ENCODE results near the gene STEAP4. TPM values are rescaled to one million over a fixed set of nuclear protein-coding genes. Genes with fewer than 3 reads are reported as not detected.

The STEAP4 gene
- total and polyA plus RNA-seq, 4 donors = 3.7 to 43.8 (median 12.8) TPM

DNA sequence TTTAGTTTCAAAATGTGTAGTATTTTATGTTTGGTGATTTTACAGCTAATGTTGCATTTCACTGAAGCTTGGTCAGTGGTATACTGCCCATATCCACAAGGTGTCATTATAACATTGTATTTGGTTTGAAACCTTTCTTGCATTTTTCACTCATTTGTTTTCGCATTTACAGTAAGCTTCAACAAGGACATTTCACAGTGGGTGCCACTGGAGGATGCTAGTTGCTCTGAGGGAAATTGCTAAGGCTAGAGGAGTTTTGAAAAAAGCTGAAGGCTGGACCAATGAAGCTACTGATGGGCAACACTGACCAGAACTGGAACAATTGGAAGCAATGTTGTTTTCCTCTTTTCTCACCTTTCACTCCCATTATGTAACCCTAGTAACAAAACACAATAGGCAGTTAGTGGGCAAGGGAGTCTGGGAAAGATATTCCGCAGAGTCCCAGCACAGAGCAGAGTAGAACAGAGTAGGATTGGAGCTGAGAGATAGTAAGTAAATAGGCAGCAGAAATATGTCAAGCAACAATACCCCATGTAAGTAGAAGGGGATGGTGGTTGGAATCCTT, 63.3 kb downstream of the STEAP4 start:
- Histone ChIP-seq H3K9me3 (ENCODE audit: control insufficient read depth in 4 of 4, low read length in 3 of 4) (no peaks in the 10 kb centered on the region), H3K4me1 (ENCODE audit: control insufficient read depth in 4 of 4, insufficient read depth in 4 of 4, low read length in 3 of 4) (peaks cover 0 to 4% (median 2%) of the 10 kb centered on the region in 4 donors), H3K9ac (ENCODE audit: low read depth in 1 of 2, low read length in 2 of 2) (no peak overlapping the region), H3K27ac (ENCODE audit: low read depth in 1 of 2, low read length in 2 of 2) (no peak overlapping the region), H3K4me3 (ENCODE audit: low read depth in 1 of 3, low read length in 3 of 3) (no peak overlapping the region), H3K36me3 (ENCODE audit: control insufficient read depth in 4 of 4, insufficient read depth in 3 of 4, low read depth in 1 of 4, low read length in 3 of 4) (no peaks in the 10 kb centered on the region), H3K27me3 (ENCODE audit: control insufficient read depth in 4 of 4, insufficient read depth in 4 of 4, low read length in 3 of 4) (no peaks in the 10 kb centered on the region)
- TF ChIP-seq GABPA (IDR thresholded peaks at IDR 0.05 in 1 of 2, conservative IDR thresholded peaks at IDR 0.05 in 1 of 2) = no peak
- no peak for TF ChIP-seq EGR1 (IDR thresholded peaks at IDR 0.05; ENCODE audit: low read depth in 2 of 2)
- TF ChIP-seq, protein P1, sequence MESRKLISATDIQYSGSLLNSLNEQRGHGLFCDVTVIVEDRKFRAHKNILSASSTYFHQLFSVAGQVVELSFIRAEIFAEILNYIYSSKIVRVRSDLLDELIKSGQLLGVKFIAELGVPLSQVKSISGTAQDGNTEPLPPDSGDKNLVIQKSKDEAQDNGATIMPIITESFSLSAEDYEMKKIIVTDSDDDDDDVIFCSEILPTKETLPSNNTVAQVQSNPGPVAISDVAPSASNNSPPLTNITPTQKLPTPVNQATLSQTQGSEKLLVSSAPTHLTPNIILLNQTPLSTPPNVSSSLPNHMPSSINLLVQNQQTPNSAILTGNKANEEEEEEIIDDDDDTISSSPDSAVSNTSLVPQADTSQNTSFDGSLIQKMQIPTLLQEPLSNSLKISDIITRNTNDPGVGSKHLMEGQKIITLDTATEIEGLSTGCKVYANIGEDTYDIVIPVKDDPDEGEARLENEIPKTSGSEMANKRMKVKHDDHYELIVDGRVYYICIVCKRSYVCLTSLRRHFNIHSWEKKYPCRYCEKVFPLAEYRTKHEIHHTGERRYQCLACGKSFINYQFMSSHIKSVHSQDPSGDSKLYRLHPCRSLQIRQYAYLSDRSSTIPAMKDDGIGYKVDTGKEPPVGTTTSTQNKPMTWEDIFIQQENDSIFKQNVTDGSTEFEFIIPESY (IDR thresholded peaks at IDR 0.05) = no peak
- TF ChIP-seq, protein P2, sequence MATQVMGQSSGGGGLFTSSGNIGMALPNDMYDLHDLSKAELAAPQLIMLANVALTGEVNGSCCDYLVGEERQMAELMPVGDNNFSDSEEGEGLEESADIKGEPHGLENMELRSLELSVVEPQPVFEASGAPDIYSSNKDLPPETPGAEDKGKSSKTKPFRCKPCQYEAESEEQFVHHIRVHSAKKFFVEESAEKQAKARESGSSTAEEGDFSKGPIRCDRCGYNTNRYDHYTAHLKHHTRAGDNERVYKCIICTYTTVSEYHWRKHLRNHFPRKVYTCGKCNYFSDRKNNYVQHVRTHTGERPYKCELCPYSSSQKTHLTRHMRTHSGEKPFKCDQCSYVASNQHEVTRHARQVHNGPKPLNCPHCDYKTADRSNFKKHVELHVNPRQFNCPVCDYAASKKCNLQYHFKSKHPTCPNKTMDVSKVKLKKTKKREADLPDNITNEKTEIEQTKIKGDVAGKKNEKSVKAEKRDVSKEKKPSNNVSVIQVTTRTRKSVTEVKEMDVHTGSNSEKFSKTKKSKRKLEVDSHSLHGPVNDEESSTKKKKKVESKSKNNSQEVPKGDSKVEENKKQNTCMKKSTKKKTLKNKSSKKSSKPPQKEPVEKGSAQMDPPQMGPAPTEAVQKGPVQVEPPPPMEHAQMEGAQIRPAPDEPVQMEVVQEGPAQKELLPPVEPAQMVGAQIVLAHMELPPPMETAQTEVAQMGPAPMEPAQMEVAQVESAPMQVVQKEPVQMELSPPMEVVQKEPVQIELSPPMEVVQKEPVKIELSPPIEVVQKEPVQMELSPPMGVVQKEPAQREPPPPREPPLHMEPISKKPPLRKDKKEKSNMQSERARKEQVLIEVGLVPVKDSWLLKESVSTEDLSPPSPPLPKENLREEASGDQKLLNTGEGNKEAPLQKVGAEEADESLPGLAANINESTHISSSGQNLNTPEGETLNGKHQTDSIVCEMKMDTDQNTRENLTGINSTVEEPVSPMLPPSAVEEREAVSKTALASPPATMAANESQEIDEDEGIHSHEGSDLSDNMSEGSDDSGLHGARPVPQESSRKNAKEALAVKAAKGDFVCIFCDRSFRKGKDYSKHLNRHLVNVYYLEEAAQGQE (IDR thresholded peaks at IDR 0.05) = no peak
- TF ChIP-seq RXRA (IDR thresholded peaks at IDR 0.05) = peak; percentile 15 to 27
- peak; percentile 97 for TF ChIP-seq RAD21 (IDR thresholded peaks at IDR 0.05)
- TF ChIP-seq, protein P3, sequence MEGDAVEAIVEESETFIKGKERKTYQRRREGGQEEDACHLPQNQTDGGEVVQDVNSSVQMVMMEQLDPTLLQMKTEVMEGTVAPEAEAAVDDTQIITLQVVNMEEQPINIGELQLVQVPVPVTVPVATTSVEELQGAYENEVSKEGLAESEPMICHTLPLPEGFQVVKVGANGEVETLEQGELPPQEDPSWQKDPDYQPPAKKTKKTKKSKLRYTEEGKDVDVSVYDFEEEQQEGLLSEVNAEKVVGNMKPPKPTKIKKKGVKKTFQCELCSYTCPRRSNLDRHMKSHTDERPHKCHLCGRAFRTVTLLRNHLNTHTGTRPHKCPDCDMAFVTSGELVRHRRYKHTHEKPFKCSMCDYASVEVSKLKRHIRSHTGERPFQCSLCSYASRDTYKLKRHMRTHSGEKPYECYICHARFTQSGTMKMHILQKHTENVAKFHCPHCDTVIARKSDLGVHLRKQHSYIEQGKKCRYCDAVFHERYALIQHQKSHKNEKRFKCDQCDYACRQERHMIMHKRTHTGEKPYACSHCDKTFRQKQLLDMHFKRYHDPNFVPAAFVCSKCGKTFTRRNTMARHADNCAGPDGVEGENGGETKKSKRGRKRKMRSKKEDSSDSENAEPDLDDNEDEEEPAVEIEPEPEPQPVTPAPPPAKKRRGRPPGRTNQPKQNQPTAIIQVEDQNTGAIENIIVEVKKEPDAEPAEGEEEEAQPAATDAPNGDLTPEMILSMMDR (IDR thresholded peaks at IDR 0.05; ENCODE audit: low read depth, low read length, missing input control) = peak; percentile 88
- TF ChIP-seq JUND (IDR thresholded peaks at IDR 0.05) = no peak
- no peak for TF ChIP-seq NR2F2 (IDR thresholded peaks at IDR 0.05)
- no peak for TF ChIP-seq FOXA2 (IDR thresholded peaks at IDR 0.05)
- TF ChIP-seq, protein P4, sequence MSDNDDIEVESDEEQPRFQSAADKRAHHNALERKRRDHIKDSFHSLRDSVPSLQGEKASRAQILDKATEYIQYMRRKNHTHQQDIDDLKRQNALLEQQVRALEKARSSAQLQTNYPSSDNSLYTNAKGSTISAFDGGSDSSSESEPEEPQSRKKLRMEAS (IDR thresholded peaks at IDR 0.05) = no peak
- WGBS = 28% methylated on average over 2 of the region's 2 CpGs
- no peak for DNase-seq (ENCODE audit: low spot score)

DNA sequence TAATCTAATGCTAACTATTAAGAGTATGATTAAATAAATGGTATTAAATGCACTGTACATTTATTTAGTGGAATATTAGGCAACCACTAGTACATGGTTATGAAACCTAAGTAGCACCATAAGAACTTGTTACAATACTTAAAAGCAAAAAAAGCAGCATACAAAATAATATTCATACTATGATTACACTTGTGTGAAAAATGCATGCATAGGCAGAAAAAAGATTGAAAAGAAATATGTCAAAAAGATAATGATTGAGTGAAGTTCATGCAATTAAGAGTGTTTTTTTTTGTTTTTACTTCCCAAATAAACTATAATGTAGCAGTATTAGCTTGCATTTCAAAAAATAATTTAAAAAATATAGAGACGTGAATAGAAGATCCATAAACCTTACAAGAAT, 66.8 kb downstream of the STEAP4 start:
- DNase-seq (ENCODE audit: low spot score) = no peak
- 94% methylated on average over 1 of the region's 1 CpG for WGBS
- H3K27me3 ChIP-seq (ENCODE audit: control insufficient read depth in 4 of 4, insufficient read depth in 4 of 4, low read length in 3 of 4) = no peaks in the 10 kb centered on the region
- no peak overlapping the region for H3K27ac ChIP-seq (ENCODE audit: low read depth in 1 of 2, low read length in 2 of 2)
- no peaks in the 10 kb centered on the region for H3K9me3 ChIP-seq (ENCODE audit: control insufficient read depth in 4 of 4, low read length in 3 of 4)
- no peak overlapping the region for H3K4me3 ChIP-seq (ENCODE audit: low read depth in 1 of 3, low read length in 3 of 3)
- no peak overlapping the region for H3K9ac ChIP-seq (ENCODE audit: low read depth in 1 of 2, low read length in 2 of 2)
- H3K4me1 ChIP-seq (ENCODE audit: control insufficient read depth in 4 of 4, insufficient read depth in 4 of 4, low read length in 3 of 4) = peaks cover 0 to 4% (median 2%) of the 10 kb centered on the region in 4 donors
- H3K36me3 ChIP-seq (ENCODE audit: control insufficient read depth in 4 of 4, insufficient read depth in 3 of 4, low read depth in 1 of 4, low read length in 3 of 4) = no peaks in the 10 kb centered on the region
- no peak for TF ChIP-seq FOXA2 (IDR thresholded peaks at IDR 0.05)
- TF ChIP-seq YY1 (IDR thresholded peaks at IDR 0.05) = no peak
- TF ChIP-seq HNF4A (conservative IDR thresholded peaks at IDR 0.05) = no peak
- TF ChIP-seq GABPA (IDR thresholded peaks at IDR 0.05 in 1 of 2, conservative IDR thresholded peaks at IDR 0.05 in 1 of 2) = no peak
- TF ChIP-seq SP1 (IDR thresholded peaks at IDR 0.05) = no peak
- TF ChIP-seq RXRA (IDR thresholded peaks at IDR 0.05) = no peak
- no peak for TF ChIP-seq EGR1 (IDR thresholded peaks at IDR 0.05; ENCODE audit: low read depth in 2 of 2)
- TF ChIP-seq FOXA1 (IDR thresholded peaks at IDR 0.05) = no peak
- no peak for TF ChIP-seq HNF4G (IDR thresholded peaks at IDR 0.05)
- no peak for TF ChIP-seq RAD21 (IDR thresholded peaks at IDR 0.05)
- no peak for TF ChIP-seq NR2F2 (IDR thresholded peaks at IDR 0.05)
- TF ChIP-seq, protein P3 (IDR thresholded peaks at IDR 0.05; ENCODE audit: low read depth, low read length, missing input control) = no peak
- TF ChIP-seq, protein P5, sequence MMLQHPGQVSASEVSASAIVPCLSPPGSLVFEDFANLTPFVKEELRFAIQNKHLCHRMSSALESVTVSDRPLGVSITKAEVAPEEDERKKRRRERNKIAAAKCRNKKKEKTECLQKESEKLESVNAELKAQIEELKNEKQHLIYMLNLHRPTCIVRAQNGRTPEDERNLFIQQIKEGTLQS (IDR thresholded peaks at IDR 0.05) = no peak
- TF ChIP-seq TAF1 (conservative IDR thresholded peaks at IDR 0.05) = no peak
- TF ChIP-seq, protein P4 (IDR thresholded peaks at IDR 0.05) = no peak
- TF ChIP-seq JUND (IDR thresholded peaks at IDR 0.05) = no peak

Data from liver (tissue), 9 donors.